GM19328 (cell line): ENCODE data around the gene SLC12A2.

ENCODE experiments used
- ATAC-seq: cut with Tn5 transposase; IDR thresholded peaks from one replicate; pipeline ENCODE4 v1.9.1; 2021; ENCODE audit warnings: mild to moderate bottlenecking, moderate library complexity; ENCODE audit not compliant: unreplicated experiment

The SLC12A2 gene

GRCh38 chr5:128093368-128093767 is 9.8 kb downstream of the SLC12A2 start:
- no peak for ATAC-seq

GRCh38 chr5:128097224-128097623 is 13.7 kb downstream of the SLC12A2 start:
- no peak for ATAC-seq

- no peak for ATAC-seq
These were observed 14.2 kb downstream of the SLC12A2 start for GRCh38 chr5:128097781-128098180.

DNA sequence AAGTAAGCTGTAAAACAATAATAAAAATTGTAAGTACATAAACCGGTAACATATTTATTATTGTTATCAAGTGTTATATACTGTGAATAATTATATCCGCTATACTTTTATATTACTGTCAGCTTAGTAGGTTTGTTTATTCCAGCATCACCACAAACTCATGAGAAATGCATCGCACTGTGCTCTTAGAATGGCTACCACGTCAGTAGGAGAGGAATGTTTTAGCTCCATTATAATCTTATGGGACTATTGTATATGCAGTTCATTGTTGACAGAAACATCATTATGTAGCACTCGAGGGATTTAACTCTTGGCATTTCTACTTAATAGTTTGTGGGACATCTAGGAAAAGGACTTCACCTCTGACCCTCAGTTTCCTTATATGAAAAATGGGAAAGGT is 16.4 kb downstream of the SLC12A2 start:
- ATAC-seq, result no peak

DNA sequence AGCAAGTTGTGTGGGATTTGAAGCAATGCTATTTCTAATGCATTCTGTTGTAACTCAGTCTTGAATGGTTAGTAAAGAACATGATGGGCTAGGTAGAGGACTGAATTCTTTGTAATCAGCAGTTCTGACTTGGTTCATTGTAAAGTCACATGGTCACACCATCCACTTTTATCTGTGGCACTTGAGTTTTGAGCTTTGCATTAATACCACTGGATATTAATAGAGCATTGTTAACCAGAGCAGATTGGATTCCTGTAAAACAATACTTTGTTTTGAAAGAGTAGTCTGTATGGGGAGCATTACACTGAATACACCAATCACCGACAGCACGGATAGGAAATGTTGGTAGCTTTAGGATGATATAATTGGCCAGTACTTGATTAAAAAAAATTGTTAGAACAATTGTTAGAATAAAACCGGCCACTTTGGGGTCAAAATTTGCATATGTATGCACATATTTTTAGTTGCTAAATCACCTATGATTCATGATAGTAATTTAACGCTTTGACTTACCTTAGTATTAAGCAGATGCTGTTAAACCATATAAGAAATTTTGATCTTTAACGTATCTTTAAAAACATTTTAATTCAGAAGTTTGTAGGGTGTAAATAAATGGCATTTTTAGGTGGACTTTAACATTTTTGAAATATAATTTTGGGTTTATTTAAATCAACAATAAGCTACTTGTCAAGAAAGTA is 17.4 kb downstream of the SLC12A2 start:
- no peak for ATAC-seq

DNA sequence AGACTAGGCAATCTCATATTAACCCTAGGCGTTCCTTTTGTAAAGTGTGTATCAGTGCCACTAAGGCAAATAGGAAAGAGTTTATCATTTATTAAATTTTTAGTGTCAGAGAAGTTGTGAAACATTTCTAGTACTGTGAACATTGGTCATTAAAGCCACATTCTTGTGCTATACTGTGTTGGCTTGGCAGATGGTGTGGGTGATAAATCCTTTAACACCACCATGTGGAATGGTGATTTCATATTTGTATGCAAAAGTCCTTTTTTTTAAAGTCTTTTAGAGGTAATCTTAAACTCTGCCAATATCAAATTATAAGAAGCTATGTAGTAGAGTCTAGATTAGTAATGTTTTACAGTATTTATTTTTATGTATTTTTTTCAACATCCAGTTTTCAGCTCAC is 18.1 kb downstream of the SLC12A2 start:
- no peak for ATAC-seq

GRCh38 chr5:128105203-128105602 is 21.6 kb downstream of the SLC12A2 start:
- ATAC-seq, result no peak

DNA sequence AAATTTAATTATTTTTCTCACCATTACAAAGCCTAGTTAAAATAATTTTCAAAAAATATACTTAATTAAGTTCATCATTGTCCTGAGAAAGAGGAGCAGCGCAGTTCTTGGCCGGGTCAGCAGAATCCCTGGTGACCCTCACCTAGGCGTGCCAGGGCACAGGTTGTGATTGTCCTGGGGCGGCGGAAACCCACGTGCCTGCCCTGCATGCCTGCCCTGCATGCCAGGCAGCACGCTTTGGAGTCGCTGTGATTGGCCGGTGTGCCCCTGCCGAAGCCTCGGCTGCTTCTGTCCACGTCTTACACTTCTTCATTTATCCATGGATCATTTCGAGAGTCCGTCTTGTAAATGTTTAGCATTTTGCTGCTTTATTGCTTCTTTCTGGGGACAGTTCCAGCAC is 25.6 kb downstream of the SLC12A2 start:
- ATAC-seq, result no peak

DNA sequence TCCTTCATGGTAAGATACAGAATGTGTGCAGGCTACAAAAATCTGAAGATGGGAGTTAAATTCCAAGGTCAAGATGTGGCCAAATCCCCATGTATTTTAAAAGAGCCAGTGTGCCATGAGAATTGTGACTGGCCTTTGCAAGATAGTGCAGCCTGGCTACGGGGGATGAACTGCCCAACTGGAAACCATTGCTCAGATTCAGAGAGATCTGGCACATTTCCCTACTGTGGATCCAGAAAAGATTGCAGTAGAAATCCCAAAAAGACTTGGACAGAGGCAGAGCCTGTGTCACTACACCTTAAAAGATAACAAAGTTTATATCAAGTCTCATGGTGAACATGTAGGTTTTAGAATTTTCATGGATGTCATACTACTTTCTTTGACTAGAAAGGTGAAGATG is 26.2 kb downstream of the SLC12A2 start:
- ATAC-seq, result no peak

DNA sequence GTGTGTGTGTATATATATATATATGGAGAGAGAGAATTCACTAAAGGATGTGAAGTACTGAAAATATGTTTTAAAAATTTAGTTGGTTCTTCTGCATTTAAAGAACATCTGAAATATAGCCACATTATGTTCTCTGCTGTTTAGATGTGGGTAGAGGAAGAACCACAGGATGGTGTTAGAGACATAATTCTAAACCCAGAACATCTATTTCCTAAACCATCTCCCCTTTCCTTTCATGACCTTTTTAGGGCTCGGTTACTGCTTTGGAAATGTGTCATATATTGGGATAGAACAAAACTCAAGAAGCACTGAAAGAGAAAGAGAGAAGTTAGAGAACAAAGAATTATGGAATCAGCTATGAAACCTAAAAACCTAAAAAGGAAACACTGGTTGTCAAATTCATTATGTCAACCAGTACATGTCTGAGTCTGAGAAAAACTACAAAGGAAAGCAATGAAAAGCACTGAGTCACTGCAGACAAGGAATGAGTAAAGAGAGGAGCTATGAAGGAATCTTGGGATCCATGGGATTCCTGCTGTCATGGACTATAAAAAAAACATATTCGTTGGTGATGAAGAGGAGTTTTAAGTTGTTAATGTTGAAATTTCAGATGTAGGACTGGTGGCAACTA is 28.4 kb downstream of the SLC12A2 start:
- ATAC-seq, result no peak

DNA sequence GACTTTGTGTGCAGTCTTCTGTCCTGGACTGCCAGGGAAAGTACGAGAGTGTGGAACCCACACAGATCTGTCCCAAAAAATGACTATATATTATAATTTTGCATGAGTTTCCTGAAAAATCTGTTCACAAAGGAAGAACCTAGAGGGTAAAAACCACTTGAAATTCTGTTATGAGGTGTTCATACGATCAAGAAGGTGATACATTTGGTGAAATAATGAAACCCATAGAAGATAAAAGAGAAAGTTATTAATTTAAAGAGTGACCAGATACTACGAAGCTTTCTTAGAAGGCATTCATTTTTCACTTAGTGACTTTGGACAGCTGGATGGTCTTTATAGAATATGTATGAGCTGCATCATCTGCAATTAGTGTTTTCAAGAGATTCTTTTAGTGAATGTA is 32.9 kb downstream of the SLC12A2 start:
- no peak for ATAC-seq

DNA sequence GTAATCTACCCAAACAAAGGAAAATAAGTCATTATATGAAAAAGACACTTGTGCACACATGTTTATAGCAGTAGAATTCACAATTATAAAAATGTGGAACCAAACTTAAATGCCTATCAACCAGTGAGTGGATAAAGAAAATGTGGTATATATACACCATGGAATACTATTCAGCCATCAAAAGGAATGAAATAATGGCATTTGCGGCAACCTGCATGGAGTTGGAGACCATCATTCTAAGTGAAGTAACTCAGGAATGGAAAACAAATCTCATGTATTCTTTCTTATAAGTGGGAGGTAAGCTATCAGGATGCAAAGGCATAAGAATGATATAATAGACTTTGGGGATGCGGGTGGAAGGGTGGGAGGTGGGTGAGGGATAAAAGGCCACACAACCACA is 34.6 kb downstream of the SLC12A2 start:
- no peak for ATAC-seq

GRCh38 chr5:128121651-128122050 is 38.1 kb downstream of the SLC12A2 start:
- ATAC-seq, result no peak

- ATAC-seq, result no peak
These were observed 40.4 kb downstream of the SLC12A2 start for GRCh38 chr5:128123936-128124335.

DNA sequence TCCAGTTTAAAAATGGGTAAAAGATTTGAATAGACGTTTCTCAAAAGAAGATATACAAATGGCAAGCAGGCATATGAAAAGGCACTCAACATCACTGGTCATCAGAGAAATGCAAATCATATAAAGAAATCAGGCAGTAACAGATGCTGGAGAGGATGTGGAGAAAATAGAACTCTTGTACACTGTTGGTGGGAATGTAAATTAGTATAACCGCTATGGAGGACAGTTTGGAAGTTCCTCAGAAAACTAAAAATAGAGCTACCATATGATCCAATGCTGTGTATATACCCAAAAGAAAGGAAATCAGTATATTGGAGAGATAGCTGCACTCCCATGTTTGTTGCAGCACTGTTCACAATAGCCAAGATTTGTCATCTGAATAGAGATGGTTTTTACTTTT is 42.7 kb downstream of the SLC12A2 start:
- ATAC-seq, result no peak

- no peak for ATAC-seq
These were observed 48.9 kb downstream of the SLC12A2 start for GRCh38 chr5:128132499-128132898.

GRCh38 chr5:128135286-128135685 is 51.7 kb downstream of the SLC12A2 start:
- no peak for ATAC-seq

- no peak for ATAC-seq
These were observed 60.3 kb downstream of the SLC12A2 start for GRCh38 chr5:128143911-128144310.

- no peak for ATAC-seq
These were observed 60.9 kb downstream of the SLC12A2 start for GRCh38 chr5:128144491-128144890.

DNA sequence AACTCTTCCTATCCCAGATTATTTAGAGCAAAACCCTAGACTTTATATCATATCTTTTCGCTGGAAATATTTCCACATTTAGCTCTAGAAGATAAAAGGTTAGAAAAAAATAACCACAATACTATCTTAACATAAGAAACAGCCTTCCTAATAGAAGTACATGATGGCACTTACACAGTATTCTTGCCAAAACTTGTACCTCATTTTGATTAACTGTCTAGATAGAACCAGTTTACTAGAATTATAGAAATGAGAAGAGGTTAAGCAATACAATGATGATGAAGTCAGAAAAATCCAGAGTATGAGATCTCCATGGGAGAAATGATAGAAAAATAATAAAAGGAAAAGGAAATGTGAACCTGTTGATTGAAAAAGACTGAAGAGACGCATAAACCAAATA is 63.1 kb downstream of the SLC12A2 start:
- no peak for ATAC-seq

GRCh38 chr5:128154943-128155342 is 71.4 kb downstream of the SLC12A2 start:
- no peak for ATAC-seq

GRCh38 chr5:128155776-128156175 is 72.2 kb downstream of the SLC12A2 start:
- no peak for ATAC-seq

DNA sequence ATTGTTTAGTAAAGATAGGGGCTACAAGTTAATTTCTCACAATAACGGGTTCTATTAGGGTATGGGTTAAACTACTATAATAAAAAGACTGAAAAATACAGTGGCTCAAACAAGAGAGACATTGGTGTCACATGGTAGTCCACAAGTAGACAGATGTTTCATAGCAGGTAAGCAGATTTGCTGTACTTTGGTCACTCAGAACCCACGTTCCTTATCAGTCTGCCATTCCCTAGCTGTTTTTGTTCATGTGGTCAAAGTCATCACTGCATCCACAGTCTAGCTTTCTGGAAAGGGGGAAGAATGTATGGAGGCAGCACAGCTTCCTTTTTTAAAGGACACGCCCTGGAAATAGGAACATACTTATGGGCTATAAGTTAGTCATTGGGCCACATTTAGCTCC is 73.0 kb downstream of the SLC12A2 start:
- ATAC-seq, result no peak
